Stimulated activated CD8-positive, alpha-beta memory T cell treated with anti-CD3 and anti-CD28 coated beads, Interleukin-12 subunit alpha, Interleukin-12 subunit beta, amount 100 ng/mL, for 24 hours (primary cell): Measurements from ENCODE around the gene TRIO.

Experiments used
- DNase-seq: peaks from one replicate; pipeline ENCODE4 v3.0.0-alpha.2; 2020; ENCODE audit errors: extremely low read depth

The TRIO gene

GRCh38 chr5:14325369-14325768, 182.2 kb downstream of the TRIO start:
- DNase-seq: no peak

DNA sequence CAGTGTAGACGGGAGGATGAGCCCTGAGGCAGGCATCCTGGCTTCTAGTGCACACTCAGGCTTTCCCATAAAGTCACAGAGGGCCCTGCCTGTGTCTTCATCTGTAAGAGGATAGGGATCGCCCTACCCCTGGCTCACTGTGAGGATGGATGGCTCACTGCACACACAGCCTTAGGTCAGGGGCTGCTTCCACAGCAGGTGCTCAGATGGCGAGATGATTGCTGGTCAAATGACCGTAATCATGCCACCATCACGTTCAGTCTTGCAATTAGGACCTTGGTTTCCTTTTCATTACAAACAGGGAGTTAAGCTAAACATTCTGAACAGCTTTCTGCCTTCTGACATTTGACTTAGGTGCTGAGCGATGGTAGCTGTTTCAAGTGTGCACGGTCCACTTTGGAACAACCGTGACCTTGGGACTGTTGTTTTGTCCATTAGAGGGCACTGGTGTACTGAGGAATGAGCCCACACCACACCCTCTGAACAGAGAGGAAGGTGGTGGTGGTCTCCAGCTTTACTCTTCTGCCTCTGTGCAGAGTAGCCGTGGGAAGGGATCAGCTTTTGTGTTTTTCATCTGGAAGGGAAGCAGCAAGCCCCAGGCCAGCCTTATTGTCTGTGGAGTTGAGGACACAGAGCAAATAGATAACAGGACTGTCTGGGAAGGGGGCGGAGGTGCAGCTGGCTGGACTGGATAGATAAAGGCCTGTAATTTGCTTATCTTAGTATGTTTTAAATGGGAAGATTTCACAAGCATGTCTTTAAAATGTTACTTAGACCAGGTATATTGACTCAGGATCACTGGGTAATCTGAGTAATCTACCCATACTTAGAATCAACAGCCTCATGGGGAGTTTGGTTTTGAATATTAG, 183.1 kb downstream of the TRIO start:
- no peak for DNase-seq

GRCh38 chr5:14327624-14328023, 184.5 kb downstream of the TRIO start:
- DNase-seq: no peak

DNA sequence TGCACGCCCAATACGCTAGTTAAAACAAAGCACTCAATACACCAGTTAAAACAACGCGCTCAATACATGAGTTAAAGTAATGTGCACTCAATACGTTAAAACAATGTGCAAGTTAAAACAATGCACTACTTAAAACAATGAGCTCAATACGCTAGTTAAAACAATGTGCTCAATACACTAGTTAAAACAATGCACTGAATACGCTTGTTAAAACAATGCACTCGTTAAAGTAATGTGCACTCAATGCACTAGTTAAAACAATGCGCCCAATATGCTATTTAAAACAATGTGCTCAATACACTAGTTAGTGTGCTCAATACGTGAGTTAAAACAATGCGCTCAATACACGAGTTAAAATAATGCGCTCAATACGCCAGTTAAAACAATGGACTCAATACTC, 185.0 kb downstream of the TRIO start:
- no peak for DNase-seq

DNA sequence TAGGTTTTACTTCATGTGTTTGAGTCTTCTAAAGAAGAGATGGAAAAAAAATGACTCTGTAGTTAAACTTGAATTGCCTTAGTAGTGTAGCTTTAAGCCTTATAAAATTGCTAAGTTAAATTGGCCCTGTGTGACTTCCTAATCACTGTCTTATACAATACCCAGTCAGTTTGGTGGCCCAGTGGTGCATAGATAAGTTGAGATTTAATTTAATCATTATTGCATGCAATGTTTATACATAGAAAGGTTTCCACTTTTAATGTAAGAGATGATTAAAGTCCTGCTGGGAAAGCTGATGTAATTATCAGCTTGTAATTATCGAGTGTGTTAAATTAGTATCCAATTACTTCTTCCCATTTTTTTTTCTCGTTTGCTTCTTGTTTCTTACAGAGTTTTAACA, 187.1 kb downstream of the TRIO start:
- no peak for DNase-seq

- DNase-seq: no peak
These were observed 187.7 kb downstream of the TRIO start for GRCh38 chr5:14330729-14331385.

GRCh38 chr5:14331386-14331781, 188.2 kb downstream of the TRIO start:
- no peak for DNase-seq

- no peak for DNase-seq
These were observed 189.0 kb downstream of the TRIO start for GRCh38 chr5:14332038-14332631.

DNA sequence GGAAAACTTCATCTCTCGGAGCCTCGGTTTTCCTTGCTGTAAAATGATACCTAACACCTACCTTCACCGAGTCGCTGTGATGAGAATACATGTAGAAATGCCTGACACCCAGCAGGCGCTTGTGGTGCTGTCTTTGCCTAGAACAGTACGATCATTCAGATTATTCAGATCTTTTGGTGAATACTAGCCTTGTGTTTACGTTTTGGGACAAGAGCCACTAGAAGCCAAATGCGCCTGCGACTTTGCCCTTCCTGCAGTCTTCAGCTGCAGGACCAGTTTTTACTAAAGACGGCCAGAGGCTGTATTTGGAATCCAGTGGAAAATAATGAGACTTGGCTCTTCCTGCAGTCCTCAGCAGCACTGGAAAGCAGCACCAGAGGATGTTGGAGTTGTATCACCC, 189.6 kb downstream of the TRIO start:
- DNase-seq: no peak

GRCh38 chr5:14337593-14337992, 194.5 kb downstream of the TRIO start:
- DNase-seq: no peak

- DNase-seq: no peak
These were observed 196.3 kb downstream of the TRIO start for GRCh38 chr5:14339468-14339867.

GRCh38 chr5:14341571-14342230, 198.6 kb downstream of the TRIO start:
- no peak for DNase-seq

- no peak for DNase-seq
These were observed 199.2 kb downstream of the TRIO start for GRCh38 chr5:14342306-14342705.

GRCh38 chr5:14343376-14343775, 200.2 kb downstream of the TRIO start:
- DNase-seq: no peak

- DNase-seq: no peak
These were observed 204.4 kb downstream of the TRIO start for GRCh38 chr5:14347522-14347921.

DNA sequence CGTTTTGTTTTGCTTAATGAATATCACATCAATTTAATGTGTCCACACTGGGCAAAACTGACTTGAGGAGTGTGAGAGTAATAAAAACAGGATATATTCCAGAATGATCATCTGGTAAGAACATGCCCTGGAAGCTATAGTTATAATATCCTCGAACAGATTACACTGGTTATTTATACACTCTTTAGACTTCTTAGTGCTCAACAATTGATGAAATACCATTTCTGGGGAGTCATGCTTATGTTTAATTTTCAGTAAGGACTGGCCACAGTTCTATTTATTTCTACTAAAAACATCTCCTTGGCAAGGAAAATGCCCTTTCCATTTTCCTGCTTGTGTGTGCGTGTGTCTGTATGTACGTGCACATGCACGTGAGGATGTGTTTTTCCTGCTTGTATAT, 205.0 kb downstream of the TRIO start:
- no peak for DNase-seq

DNA sequence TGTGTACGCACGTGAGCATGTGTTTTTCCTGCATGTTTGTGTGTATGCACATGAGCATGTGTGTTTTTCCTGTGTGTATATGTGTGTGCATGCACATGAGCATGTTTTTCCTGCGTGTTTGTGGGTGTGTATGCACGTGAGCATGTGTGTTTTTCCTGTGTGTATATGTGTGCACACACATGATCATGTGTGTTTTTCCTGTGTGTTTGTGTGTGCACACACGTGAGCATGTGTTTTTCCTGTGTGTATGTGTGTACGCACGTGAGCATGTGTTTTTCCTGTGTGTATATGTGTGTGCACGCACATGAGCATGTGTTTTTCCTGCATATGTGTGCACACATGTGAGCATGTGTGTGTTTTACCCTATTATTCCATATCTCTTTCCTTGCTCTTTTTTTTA, 205.9 kb downstream of the TRIO start:
- no peak for DNase-seq

DNA sequence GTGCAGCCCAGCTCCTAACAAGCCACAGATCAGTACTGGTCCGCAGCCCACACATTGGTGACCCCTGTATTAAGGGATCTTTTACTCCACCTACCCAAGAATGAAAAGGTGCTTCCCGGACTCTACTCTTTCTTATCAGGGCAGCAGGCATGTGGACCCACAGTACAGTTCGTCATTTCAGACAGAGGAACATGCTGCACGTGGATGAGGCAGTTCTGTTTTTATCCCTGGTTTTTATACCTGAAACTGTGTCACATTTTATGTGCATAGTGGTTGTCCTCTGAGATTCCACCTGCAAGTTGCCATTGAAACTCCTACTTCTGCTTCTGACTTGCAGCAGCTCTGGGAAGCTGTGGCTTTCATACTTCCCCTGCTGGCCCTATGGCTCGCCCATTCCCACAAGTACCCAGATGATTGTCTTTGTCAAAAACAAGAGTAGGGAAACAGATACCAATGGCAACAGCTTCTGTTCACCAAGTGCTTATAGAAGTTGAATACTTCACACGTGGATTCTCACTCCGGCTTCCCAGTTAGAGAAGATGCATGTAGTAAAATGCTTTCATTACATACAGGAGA, 208.0 kb downstream of the TRIO start:
- DNase-seq: no peak

DNA sequence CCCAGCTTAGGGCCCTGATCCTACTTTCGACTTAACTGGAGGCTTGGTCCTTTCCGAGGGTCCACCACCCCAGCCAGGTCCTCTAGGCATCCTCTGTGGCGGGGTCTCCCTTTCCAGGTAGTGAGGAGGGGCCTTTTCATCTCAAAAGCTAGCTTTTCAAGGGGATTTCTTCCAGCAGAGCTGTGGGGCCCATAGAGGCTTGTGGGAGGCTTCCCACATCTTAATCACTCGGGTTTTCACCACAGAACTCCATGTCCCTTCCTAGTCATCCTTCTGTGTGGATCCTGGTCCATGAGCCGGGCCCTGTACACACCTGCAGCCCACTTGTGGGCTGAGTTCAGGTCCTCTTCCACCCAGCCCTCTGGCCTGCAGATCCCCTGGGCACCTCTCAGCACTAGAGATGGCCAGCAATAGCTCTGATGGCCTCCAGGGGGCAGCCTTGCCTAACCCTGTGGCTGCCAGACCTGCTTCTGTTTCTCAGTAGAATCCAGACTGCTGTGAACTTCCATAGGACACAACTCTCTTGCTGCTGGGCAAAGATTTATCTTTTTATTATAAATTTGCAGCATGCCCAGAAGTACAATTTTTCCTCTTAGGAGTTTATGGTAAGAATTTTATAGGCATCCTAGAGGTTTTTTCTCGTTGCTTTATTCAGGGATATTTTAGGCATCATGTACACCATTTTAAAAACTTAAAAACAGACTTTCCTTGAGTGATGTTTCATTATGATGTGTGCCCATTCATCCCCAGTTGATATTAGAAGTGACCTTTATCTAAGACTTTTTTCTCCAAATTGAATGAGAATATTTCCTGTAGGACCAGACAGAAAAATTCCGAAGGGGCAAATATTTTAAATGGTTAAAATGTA, 208.9 kb downstream of the TRIO start:
- peak; percentile 10 for DNase-seq

DNA sequence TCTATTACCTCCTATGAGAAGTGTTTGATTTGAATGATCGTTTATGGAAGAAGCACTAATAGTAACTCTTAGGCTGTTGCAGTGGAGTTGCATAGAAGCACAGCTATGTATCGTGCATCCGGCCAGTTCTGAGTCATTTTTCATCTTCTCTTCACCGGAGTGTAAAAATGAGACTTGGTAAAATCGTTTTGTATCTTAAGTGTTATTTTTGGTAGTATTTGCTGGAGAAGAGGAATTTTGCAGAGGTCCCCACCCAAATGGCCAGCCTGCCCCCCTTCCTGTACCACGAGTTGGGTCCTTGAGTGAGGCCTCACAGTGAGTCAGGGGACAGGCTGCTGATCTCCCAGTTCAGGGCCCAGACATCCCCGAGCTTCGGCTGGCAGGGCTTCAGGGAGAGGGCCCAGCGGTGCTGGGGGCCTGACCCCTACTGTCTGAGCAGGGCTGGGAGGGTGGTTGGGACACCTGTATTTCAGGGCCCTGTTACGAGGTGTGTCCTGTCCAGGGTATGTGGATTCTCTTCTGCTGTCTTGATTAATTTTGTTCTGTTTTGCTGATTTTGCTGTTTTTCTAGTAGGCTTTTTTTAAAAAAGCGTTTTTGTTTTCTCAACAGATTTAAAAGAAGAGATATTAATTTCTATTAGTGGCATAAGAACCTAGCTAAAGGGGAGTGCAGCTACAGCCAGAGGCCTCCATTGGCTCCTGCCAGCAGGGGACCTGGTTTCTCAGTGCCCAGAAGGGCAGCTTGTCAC, 210.8 kb downstream of the TRIO start:
- DNase-seq: no peak
